ENCODE data around the gene SMG6.

DNA sequence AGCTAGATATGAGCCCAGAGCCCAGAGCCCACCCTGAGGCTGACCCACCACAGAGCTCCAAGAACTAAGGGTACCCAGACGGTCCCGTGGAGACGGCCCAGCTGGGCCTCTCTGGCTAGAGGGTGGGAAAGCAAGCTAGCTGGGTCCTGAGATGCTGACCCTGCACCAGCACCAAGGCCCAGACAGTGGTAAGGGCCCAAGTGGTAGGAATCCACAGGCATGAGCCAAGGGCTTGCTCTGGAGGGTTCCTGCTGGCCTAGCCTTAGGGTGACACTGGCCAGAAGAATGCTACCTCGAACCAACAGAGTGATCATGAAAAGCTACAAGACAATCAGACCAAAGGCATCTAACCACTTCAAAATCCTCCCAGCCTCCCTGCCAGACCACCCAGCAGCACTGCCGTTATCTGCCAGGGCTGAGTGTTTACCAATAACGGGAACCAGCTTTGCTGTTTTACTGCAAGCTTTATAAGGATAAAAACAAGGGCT, 235.5 kb downstream of the SMG6 start:
- TF ChIP-seq, protein P1, sequence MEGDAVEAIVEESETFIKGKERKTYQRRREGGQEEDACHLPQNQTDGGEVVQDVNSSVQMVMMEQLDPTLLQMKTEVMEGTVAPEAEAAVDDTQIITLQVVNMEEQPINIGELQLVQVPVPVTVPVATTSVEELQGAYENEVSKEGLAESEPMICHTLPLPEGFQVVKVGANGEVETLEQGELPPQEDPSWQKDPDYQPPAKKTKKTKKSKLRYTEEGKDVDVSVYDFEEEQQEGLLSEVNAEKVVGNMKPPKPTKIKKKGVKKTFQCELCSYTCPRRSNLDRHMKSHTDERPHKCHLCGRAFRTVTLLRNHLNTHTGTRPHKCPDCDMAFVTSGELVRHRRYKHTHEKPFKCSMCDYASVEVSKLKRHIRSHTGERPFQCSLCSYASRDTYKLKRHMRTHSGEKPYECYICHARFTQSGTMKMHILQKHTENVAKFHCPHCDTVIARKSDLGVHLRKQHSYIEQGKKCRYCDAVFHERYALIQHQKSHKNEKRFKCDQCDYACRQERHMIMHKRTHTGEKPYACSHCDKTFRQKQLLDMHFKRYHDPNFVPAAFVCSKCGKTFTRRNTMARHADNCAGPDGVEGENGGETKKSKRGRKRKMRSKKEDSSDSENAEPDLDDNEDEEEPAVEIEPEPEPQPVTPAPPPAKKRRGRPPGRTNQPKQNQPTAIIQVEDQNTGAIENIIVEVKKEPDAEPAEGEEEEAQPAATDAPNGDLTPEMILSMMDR (IDR thresholded peaks at IDR 0.05), result no peak
- no peak for TF ChIP-seq POLR2A (IDR thresholded peaks at IDR 0.05)
